WTC11 (cell line): Measurements from ENCODE around the gene BARX2. TPM values are rescaled to one million over a fixed set of nuclear protein-coding genes. Genes with fewer than 3 reads are reported as not detected.
A peak's percentile ranks its signal among the peaks of the same experiment; 100 is the strongest.

Source experiments
- ATAC-seq: fragments of 200-7000 bp; cut with Tn5 transposase; 2 replicates; pipeline ENCODE4 v1.10.0; 2021; ENCODE audit warnings: mild to moderate bottlenecking, moderate library complexity
- CTCF ChIA-PET: fragments of 300-600 bp; sonication (Branson Sonifier 250); formaldehyde crosslinking; loops from one replicate; lab custom pipeline; 2021; ENCODE audit warnings: antibody characterized with exemption; lab: Charles Lee
- POLR2A ChIA-PET: fragments of 350-600 bp; sonication (Branson Sonifier 250); formaldehyde crosslinking; loops from one replicate; lab custom pipeline; 2021; ENCODE audit warnings: antibody characterized with exemption; lab: Charles Lee
- DNase-seq: peaks from one replicate; pipeline ENCODE4 v3.0.0; 2021; ENCODE audit warnings: low spot score
- H3K27ac Mint-ChIP-seq: 2 replicates; pipeline ENCODE4 v1.8.0; 2021; ENCODE audit warnings: mixed read lengths
- H3K27me3 Mint-ChIP-seq: 2 replicates; pipeline ENCODE4 v1.8.0; 2021; ENCODE audit warnings: low read depth, mild to moderate bottlenecking, moderate library complexity, mixed read lengths
- H3K36me3 Mint-ChIP-seq: 2 replicates; pipeline ENCODE4 v1.8.0; 2021; ENCODE audit warnings: mixed read lengths
- H3K4me1 Mint-ChIP-seq: 2 replicates; pipeline ENCODE4 v1.8.0; 2022; ENCODE audit warnings: mixed read lengths
- H3K4me3 Mint-ChIP-seq: 2 replicates; pipeline ENCODE4 v1.8.0; 2021; ENCODE audit warnings: mild to moderate bottlenecking, moderate library complexity, mixed read lengths
- H3K9me3 Mint-ChIP-seq: 2 replicates; pipeline ENCODE4 v1.8.0; 2021; ENCODE audit warnings: mixed read lengths
- CTCF ChIP-seq: fragments of 200-600 bp; IDR thresholded peaks from 2 replicates; pipeline ENCODE4 v1.8.0; 2022; ENCODE audit warnings: antibody characterized with exemption
- E2F5 ChIP-seq: sonication (generic); formaldehyde crosslinking; IDR thresholded peaks from 2 replicates; pipeline ENCODE4 v1.8.1; 2022; ENCODE audit warnings: mild to moderate bottlenecking, moderate library complexity, missing genetic modification reagents
- ELF4 ChIP-seq: sonication (generic); formaldehyde crosslinking; IDR thresholded peaks from 2 replicates; pipeline ENCODE4 v1.8.1; 2022; ENCODE audit warnings: low read depth, mild to moderate bottlenecking, moderate library complexity, missing genetic modification reagents
- EMX1 ChIP-seq: fragments of 250-450 bp; sonication (Bioruptor Pico); IDR thresholded peaks from 2 replicates; pipeline ENCODE4 v1.8.0; 2021; ENCODE audit warnings: mild to moderate bottlenecking
- ESRRA ChIP-seq: sonication (generic); formaldehyde crosslinking; IDR thresholded peaks from 2 replicates; pipeline ENCODE4 v1.8.1; 2022; ENCODE audit warnings: mild to moderate bottlenecking, missing genetic modification reagents, borderline replicate concordance
- FOXJ3 ChIP-seq: sonication (generic); formaldehyde crosslinking; IDR thresholded peaks from 2 replicates; pipeline ENCODE4 v1.9.0; 2021; ENCODE audit warnings: missing genetic modification reagents, mild to moderate bottlenecking, borderline replicate concordance
- GTF2I ChIP-seq: fragments of 250-450 bp; sonication (Bioruptor Pico); conservative IDR thresholded peaks from 2 replicates; pipeline ENCODE4 v1.4.0; 2021; ENCODE audit warnings: mild to moderate bottlenecking
- MLX ChIP-seq: sonication (generic); formaldehyde crosslinking; IDR thresholded peaks from 2 replicates; pipeline ENCODE4 v1.8.1; 2023; ENCODE audit warnings: mild to moderate bottlenecking, missing genetic modification reagents, moderate library complexity
- TEAD4 ChIP-seq: sonication (generic); formaldehyde crosslinking; IDR thresholded peaks from 2 replicates; pipeline ENCODE4 v1.8.0; 2022; ENCODE audit warnings: mild to moderate bottlenecking, missing genetic modification reagents
- TP53 ChIP-seq: sonication (generic); formaldehyde crosslinking; IDR thresholded peaks from 2 replicates; pipeline ENCODE4 v1.8.1; 2023; ENCODE audit warnings: mild to moderate bottlenecking, missing genetic modification reagents
- USF1 ChIP-seq: sonication (generic); formaldehyde crosslinking; IDR thresholded peaks from 2 replicates; pipeline ENCODE4 v1.8.0; 2022; ENCODE audit warnings: mild to moderate bottlenecking, missing genetic modification reagents
- ZNF232 ChIP-seq: sonication (generic); formaldehyde crosslinking; IDR thresholded peaks from 2 replicates; pipeline ENCODE4 v1.8.0; 2022; ENCODE audit warnings: mild to moderate bottlenecking, missing genetic modification reagents
- ZNF416 ChIP-seq: fragments of 250-450 bp; sonication (Bioruptor Pico); IDR thresholded peaks from 2 replicates; pipeline ENCODE4 v1.9.0; 2021; ENCODE audit warnings: mild to moderate bottlenecking, inconsistent platforms
- ZNF671 ChIP-seq: fragments of 250-450 bp; sonication (Bioruptor Pico); IDR thresholded peaks from 2 replicates; pipeline ENCODE4 v1.8.0; 2021; ENCODE audit warnings: mild to moderate bottlenecking
- total RNA-seq: library from RNA; stranded (reverse); gene quantifications from 3 replicates; pipeline ENCODE4 v1.2.3, GENCODE V29; 2021
- TF ChIP-seq, protein P1 (sequence below): sonication (generic); formaldehyde crosslinking; IDR thresholded peaks from 2 replicates; pipeline ENCODE4 v1.8.0; 2022; ENCODE audit warnings: mild to moderate bottlenecking, missing genetic modification reagents
- TF ChIP-seq, protein P2 (sequence below): sonication (generic); formaldehyde crosslinking; IDR thresholded peaks from 2 replicates; pipeline ENCODE4 v1.8.0; 2022; ENCODE audit warnings: mild to moderate bottlenecking, missing genetic modification reagents
- TF ChIP-seq, protein P3 (sequence below): sonication (generic); formaldehyde crosslinking; IDR thresholded peaks from 2 replicates; pipeline ENCODE4 v1.8.1; 2022; ENCODE audit warnings: low read depth, missing genetic modification reagents, borderline replicate concordance
- TF ChIP-seq, protein P4 (sequence below): fragments of 250-450 bp; sonication (Bioruptor Pico); IDR thresholded peaks from 2 replicates; pipeline ENCODE4 v2.1.2; 2022; ENCODE audit warnings: mild to moderate bottlenecking, moderate library complexity
- TF ChIP-seq, protein P5 (sequence below): fragments of 250-450 bp; sonication (Bioruptor Pico); IDR thresholded peaks from 2 replicates; pipeline ENCODE4 v1.9.0; 2021; ENCODE audit warnings: moderate library complexity, mild to moderate bottlenecking, inconsistent platforms, borderline replicate concordance
- TF ChIP-seq, protein P6 (sequence below): sonication (generic); formaldehyde crosslinking; IDR thresholded peaks from 2 replicates; pipeline ENCODE4 v1.8.0; 2023; ENCODE audit warnings: mild to moderate bottlenecking, missing genetic modification reagents

Gene BARX2
- total RNA-seq, 1 experiment from 2014 or later = not detected

GRCh38 chr11:129373489-129373953 is 2.1 kb upstream of the BARX2 start:
- Mint-ChIP-seq H3K4me3 (peak overlapping the region; percentile 73), H3K36me3 (no peaks in the 10 kb centered on the region)
- TF ChIP-seq ELF4 (CRISPR knock-in tag) = no peak
- TF ChIP-seq MLX (CRISPR knock-in tag) = no peak
- TF ChIP-seq EMX1 = no peak
- TF ChIP-seq ZNF671 = no peak
- TF ChIP-seq, protein P1, sequence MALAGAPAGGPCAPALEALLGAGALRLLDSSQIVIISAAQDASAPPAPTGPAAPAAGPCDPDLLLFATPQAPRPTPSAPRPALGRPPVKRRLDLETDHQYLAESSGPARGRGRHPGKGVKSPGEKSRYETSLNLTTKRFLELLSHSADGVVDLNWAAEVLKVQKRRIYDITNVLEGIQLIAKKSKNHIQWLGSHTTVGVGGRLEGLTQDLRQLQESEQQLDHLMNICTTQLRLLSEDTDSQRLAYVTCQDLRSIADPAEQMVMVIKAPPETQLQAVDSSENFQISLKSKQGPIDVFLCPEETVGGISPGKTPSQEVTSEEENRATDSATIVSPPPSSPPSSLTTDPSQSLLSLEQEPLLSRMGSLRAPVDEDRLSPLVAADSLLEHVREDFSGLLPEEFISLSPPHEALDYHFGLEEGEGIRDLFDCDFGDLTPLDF (CRISPR knock-in tag) = no peak
- no peak for TF ChIP-seq ESRRA (CRISPR knock-in tag)
- TF ChIP-seq, protein P2, sequence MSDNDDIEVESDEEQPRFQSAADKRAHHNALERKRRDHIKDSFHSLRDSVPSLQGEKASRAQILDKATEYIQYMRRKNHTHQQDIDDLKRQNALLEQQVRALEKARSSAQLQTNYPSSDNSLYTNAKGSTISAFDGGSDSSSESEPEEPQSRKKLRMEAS (CRISPR knock-in tag) = no peak
- TF ChIP-seq USF1 (CRISPR knock-in tag) = no peak
- TF ChIP-seq ZNF416 (CRISPR knock-in tag) = no peak
- TF ChIP-seq, protein P3, sequence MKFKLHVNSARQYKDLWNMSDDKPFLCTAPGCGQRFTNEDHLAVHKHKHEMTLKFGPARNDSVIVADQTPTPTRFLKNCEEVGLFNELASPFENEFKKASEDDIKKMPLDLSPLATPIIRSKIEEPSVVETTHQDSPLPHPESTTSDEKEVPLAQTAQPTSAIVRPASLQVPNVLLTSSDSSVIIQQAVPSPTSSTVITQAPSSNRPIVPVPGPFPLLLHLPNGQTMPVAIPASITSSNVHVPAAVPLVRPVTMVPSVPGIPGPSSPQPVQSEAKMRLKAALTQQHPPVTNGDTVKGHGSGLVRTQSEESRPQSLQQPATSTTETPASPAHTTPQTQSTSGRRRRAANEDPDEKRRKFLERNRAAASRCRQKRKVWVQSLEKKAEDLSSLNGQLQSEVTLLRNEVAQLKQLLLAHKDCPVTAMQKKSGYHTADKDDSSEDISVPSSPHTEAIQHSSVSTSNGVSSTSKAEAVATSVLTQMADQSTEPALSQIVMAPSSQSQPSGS (CRISPR knock-in tag) = no peak
- no peak for TF ChIP-seq FOXJ3 (CRISPR knock-in tag)
- TF ChIP-seq, protein P4, sequence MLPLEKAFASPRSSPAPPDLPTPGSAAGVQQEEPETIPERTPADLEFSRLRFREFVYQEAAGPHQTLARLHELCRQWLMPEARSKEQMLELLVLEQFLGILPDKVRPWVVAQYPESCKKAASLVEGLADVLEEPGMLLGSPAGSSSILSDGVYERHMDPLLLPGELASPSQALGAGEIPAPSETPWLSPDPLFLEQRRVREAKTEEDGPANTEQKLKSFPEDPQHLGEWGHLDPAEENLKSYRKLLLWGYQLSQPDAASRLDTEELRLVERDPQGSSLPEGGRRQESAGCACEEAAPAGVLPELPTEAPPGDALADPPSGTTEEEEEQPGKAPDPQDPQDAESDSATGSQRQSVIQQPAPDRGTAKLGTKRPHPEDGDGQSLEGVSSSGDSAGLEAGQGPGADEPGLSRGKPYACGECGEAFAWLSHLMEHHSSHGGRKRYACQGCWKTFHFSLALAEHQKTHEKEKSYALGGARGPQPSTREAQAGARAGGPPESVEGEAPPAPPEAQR (CRISPR knock-in tag) = no peak
- TF ChIP-seq, protein P5, sequence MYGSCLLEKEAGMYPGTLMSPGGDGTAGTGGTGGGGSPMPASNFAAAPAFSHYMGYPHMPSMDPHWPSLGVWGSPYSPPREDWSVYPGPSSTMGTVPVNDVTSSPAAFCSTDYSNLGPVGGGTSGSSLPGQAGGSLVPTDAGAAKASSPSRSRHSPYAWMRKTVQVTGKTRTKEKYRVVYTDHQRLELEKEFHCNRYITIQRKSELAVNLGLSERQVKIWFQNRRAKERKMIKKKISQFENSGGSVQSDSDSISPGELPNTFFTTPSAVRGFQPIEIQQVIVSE (CRISPR knock-in tag) = no peak
- no peak for TF ChIP-seq GTF2I (CRISPR knock-in tag)
- no peak for TF ChIP-seq ZNF232
- TF ChIP-seq E2F5 (CRISPR knock-in tag) = no peak
- TF ChIP-seq TP53 (CRISPR knock-in tag) = no peak
- TF ChIP-seq, protein P6, sequence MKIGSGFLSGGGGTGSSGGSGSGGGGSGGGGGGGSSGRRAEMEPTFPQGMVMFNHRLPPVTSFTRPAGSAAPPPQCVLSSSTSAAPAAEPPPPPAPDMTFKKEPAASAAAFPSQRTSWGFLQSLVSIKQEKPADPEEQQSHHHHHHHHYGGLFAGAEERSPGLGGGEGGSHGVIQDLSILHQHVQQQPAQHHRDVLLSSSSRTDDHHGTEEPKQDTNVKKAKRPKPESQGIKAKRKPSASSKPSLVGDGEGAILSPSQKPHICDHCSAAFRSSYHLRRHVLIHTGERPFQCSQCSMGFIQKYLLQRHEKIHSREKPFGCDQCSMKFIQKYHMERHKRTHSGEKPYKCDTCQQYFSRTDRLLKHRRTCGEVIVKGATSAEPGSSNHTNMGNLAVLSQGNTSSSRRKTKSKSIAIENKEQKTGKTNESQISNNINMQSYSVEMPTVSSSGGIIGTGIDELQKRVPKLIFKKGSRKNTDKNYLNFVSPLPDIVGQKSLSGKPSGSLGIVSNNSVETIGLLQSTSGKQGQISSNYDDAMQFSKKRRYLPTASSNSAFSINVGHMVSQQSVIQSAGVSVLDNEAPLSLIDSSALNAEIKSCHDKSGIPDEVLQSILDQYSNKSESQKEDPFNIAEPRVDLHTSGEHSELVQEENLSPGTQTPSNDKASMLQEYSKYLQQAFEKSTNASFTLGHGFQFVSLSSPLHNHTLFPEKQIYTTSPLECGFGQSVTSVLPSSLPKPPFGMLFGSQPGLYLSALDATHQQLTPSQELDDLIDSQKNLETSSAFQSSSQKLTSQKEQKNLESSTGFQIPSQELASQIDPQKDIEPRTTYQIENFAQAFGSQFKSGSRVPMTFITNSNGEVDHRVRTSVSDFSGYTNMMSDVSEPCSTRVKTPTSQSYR (CRISPR knock-in tag) = no peak
- no peak for TF ChIP-seq TEAD4
- TF ChIP-seq CTCF = no peak
- TF ChIP-seq, all 79 proteins: peak for 0
- Mint-ChIP-seq H3K4me1 (peaks cover 31% of the 10 kb centered on the region), H3K27me3 (peaks cover 97% of the 10 kb centered on the region), H3K27ac (no peak overlapping the region), H3K9me3 (no peaks in the 10 kb centered on the region)
- DNase-seq (peak; percentile 18), ATAC-seq (no peak)
- ChIA-PET POLR2A (no interaction called here), CTCF (interaction anchor here (1.2 to 4.7 kb wide), 4 partner anchors 9 to 377 kb away, joined by 4 to 35 read pairs (median 10); no protein-coding TSS in a partner anchor)
